HepG2 (cell line): ENCODE data around the gene PHKB. TPM values are rescaled to one million over a fixed set of nuclear protein-coding genes. Genes with fewer than 3 reads are reported as not detected.

Experiments
- CREB1 ChIP-seq, 2 experiments: fragments of 450-650 bp in 1 of 2; IDR thresholded peaks; 2 replicates each; pipeline ENCODE4 v1.6.1; 2016 to 2017; ENCODE audit warnings: control low read depth in 1 of 2, mild to moderate bottlenecking in 1 of 2, missing compliant biosample characterization in 1 of 2, missing genetic modification characterization in 1 of 2
- CREM ChIP-seq, 2 experiments: sonication (generic) in 1 of 2; formaldehyde crosslinking in 1 of 2; IDR thresholded peaks; 2 replicates each; pipeline versions ENCODE4 v1.4.0 to v1.6.1; 2016 to 2020; ENCODE audit warnings: antibody characterized with exemption in 1 of 2, mild to moderate bottlenecking in 1 of 2, missing genetic modification reagents in 1 of 2
- DR1 ChIP-seq: sonication (generic); formaldehyde crosslinking; IDR thresholded peaks from 2 replicates; pipeline ENCODE4 v1.8.0; 2021; ENCODE audit warnings: mild to moderate bottlenecking, missing genetic modification reagents, inconsistent platforms
- HNRNPK ChIP-seq: fragments of 200-400 bp; formaldehyde crosslinking; IDR thresholded peaks from 2 replicates; pipeline ENCODE4 v1.6.1; 2018; ENCODE audit warnings: low read length, low read depth, moderate library complexity, mild to moderate bottlenecking; ENCODE audit not compliant: poor library complexity, severe bottlenecking
- HOXA5 ChIP-seq: sonication (generic); formaldehyde crosslinking; IDR thresholded peaks from 2 replicates; pipeline ENCODE4 v1.4.0; 2020; ENCODE audit warnings: missing genetic modification reagents
- KDM5B ChIP-seq: sonication (generic); formaldehyde crosslinking; IDR thresholded peaks from 2 replicates; pipeline ENCODE4 v1.4.0; 2020; ENCODE audit warnings: missing genetic modification reagents, mild to moderate bottlenecking, borderline replicate concordance
- MLXIP ChIP-seq: sonication (generic); formaldehyde crosslinking; IDR thresholded peaks from 2 replicates; pipeline ENCODE4 v1.9.0; 2021; ENCODE audit warnings: missing genetic modification reagents, borderline replicate concordance
- PAX8 ChIP-seq: sonication (generic); formaldehyde crosslinking; IDR thresholded peaks from 2 replicates; pipeline ENCODE4 v1.8.0; 2022; ENCODE audit warnings: mild to moderate bottlenecking, missing genetic modification reagents, borderline replicate concordance
- PPARG ChIP-seq: conservative IDR thresholded peaks from 2 replicates; pipeline ENCODE4 v1.6.1; 2016; ENCODE audit warnings: missing biosample characterization, missing genetic modification reagents
- SAP130 ChIP-seq: IDR thresholded peaks from 2 replicates; pipeline ENCODE4 v1.6.1; 2016; ENCODE audit warnings: low read depth
- SMAD3 ChIP-seq: sonication (generic); formaldehyde crosslinking; IDR thresholded peaks from 2 replicates; pipeline ENCODE4 v1.4.0; 2020; ENCODE audit warnings: missing genetic modification reagents
- STAG1 ChIP-seq: sonication (generic); formaldehyde crosslinking; IDR thresholded peaks from 2 replicates; pipeline ENCODE4 v1.4.0; 2020; ENCODE audit warnings: missing genetic modification reagents
- TEF ChIP-seq: sonication (generic); formaldehyde crosslinking; IDR thresholded peaks from 2 replicates; pipeline ENCODE4 v1.5.0; 2020; ENCODE audit warnings: missing genetic modification reagents
- TIGD3 ChIP-seq: sonication (generic); formaldehyde crosslinking; IDR thresholded peaks from 2 replicates; pipeline ENCODE4 v1.5.1; 2020; ENCODE audit warnings: mild to moderate bottlenecking, missing genetic modification reagents, borderline replicate concordance
- TRIM22 ChIP-seq: fragments of 450-650 bp; IDR thresholded peaks from 2 replicates; pipeline ENCODE4 v1.6.1; 2017
- ZBTB46 ChIP-seq: sonication (generic); formaldehyde crosslinking; IDR thresholded peaks from 2 replicates; pipeline ENCODE4 v1.4.0; 2020; ENCODE audit warnings: mild to moderate bottlenecking, missing genetic modification reagents, borderline replicate concordance
- ZFP62 ChIP-seq: sonication (generic); formaldehyde crosslinking; IDR thresholded peaks from 2 replicates; pipeline ENCODE4 v1.4.0; 2020; ENCODE audit warnings: missing genetic modification reagents
- ZNF138 ChIP-seq: sonication (generic); formaldehyde crosslinking; IDR thresholded peaks from 2 replicates; pipeline ENCODE4 v1.5.0; 2020; ENCODE audit warnings: mild to moderate bottlenecking, low read depth, missing genetic modification reagents
- ZNF274 ChIP-seq: sonication (generic); formaldehyde crosslinking; IDR thresholded peaks from 2 replicates; pipeline ENCODE4 v1.5.1; 2020; ENCODE audit warnings: mild to moderate bottlenecking, missing genetic modification reagents
- ZNF800 ChIP-seq: sonication (generic); formaldehyde crosslinking; IDR thresholded peaks from 2 replicates; pipeline ENCODE4 v1.4.0; 2020; ENCODE audit warnings: missing genetic modification reagents
- polyA plus RNA-seq, 8 experiments: library from polyadenylated mRNA; depleted of rRNA in 3 of 8; stranded (reverse) in 7 of 8; unstranded in 1 of 8; fragments of >200 nt; fragmentation: Illumina TruSeq in 4 of 8; extraction: Trizol in 4 of 8; gene quantifications; 2 replicates each; pipeline versions ENCODE4 v1.2.1 to v1.2.3, GENCODE V29; 2011 to 2016; ENCODE audit warnings: low read depth in 4 of 8, missing spikeins in 1 of 8, mixed read lengths in 1 of 8; ENCODE audit not compliant: insufficient read depth in 1 of 8
- total RNA-seq, 5 experiments: library from RNA; depleted of rRNA; stranded (reverse); fragments of >200 nt; fragmentation: Illumina TruSeq; extraction: Trizol; gene quantifications; 2 replicates each; pipeline ENCODE4 v1.2.3, GENCODE V29; 2016; ENCODE audit warnings: low read depth in 1 of 5

The PHKB gene
- total and polyA plus RNA-seq, 2 of the 13 experiments (the other 11 are each of a cell fraction or from before 2014, with no cell fraction given), result 66.0 to 80.8 TPM

- TF ChIP-seq TEF (no peak), SAP130 (CRISPR knock-in tag) (peak; percentile 71), TRIM22 (no peak), TIGD3 (CRISPR knock-in tag) (no peak), PAX8 (CRISPR knock-in tag) (no peak), ZNF800 (CRISPR knock-in tag) (no peak), ZNF138 (CRISPR knock-in tag) (no peak), STAG1 (CRISPR knock-in tag) (no peak), CREM (IDR thresholded peaks at IDR 0.05) (peak; percentile 89), CREM (CRISPR knock-in tag; IDR thresholded peaks at IDR 0.05) (no peak), MLXIP (CRISPR knock-in tag) (no peak), CREB1 (IDR thresholded peaks at IDR 0.05) (no peak), CREB1 (CRISPR knock-in tag; IDR thresholded peaks at IDR 0.05) (peak; percentile 39), DR1 (CRISPR knock-in tag) (no peak), HOXA5 (CRISPR knock-in tag) (no peak; the same call in 1 of the 2 replicates), PPARG (peak; percentile 64; the same call in 1 of the 2 replicates), SMAD3 (CRISPR knock-in tag) (0 out of 2 replicates have a peak, but pooled peaks have one; percentile 59), ZBTB46 (CRISPR knock-in tag) (no peak), ZFP62 (CRISPR knock-in tag) (no peak), KDM5B (CRISPR knock-in tag) (no peak), HNRNPK (no peak), ZNF274 (CRISPR knock-in tag) (no peak)
These were observed 173.0 kb downstream of the PHKB start (continued) for GRCh38 chr16:47634126-47634525.
